Mesenchymal stem cell (in vitro differentiated cells and primary cell): ENCODE data around the gene SV2C.
"Not testable (repeated sequence)": the region's sequence is repeated elsewhere in the genome, so short reads cannot be mapped to it uniquely, and the experiment has no call there.

Source experiments
- DNase-seq: peaks from one replicate; pipeline ENCODE4 v3.0.0-alpha.2; 2013
- H2AFZ ChIP-seq: one replicate; pipeline ENCODE4 v1.6.1; 2013; ENCODE audit warnings: low read depth, mild to moderate bottlenecking, control low read depth, inconsistent platforms, low read length, moderate library complexity
- H2AK5ac ChIP-seq: 2 replicates; pipeline ENCODE4 v1.6.1; 2013; ENCODE audit warnings: low read length, moderate library complexity, mild to moderate bottlenecking, inconsistent platforms; ENCODE audit not compliant: severe bottlenecking
- H2BK120ac ChIP-seq: one replicate; pipeline ENCODE4 v1.6.1; 2013; ENCODE audit warnings: low read depth, mild to moderate bottlenecking, inconsistent platforms, low read length, moderate library complexity
- H2BK12ac ChIP-seq, 2 experiments: one replicate each; pipeline ENCODE4 v1.6.1; 2013; ENCODE audit warnings: inconsistent platforms in 2 of 2, low read length in 2 of 2, mild to moderate bottlenecking in 2 of 2, moderate library complexity in 2 of 2, control low read depth in 1 of 2
- H2BK15ac ChIP-seq: one replicate; pipeline ENCODE4 v1.6.1; 2013; ENCODE audit warnings: mild to moderate bottlenecking, low read depth, inconsistent platforms; ENCODE audit not compliant: poor library complexity, severe bottlenecking
- H2BK5ac ChIP-seq: 2 replicates; pipeline ENCODE4 v1.6.1; 2013; ENCODE audit warnings: low read depth, mild to moderate bottlenecking, low read length, control low read depth, inconsistent platforms; ENCODE audit not compliant: poor library complexity, severe bottlenecking
- H3K14ac ChIP-seq, 2 experiments: one replicate each; pipeline ENCODE4 v1.6.1; 2013; ENCODE audit warnings: inconsistent platforms in 2 of 2, low read length in 2 of 2, control low read depth in 1 of 2, mild to moderate bottlenecking in 1 of 2, moderate library complexity in 1 of 2
- H3K18ac ChIP-seq, 2 experiments: one replicate each; pipeline ENCODE4 v1.6.1; 2013; ENCODE audit warnings: inconsistent platforms in 2 of 2, low read length in 2 of 2, control low read depth in 1 of 2, low read depth in 1 of 2, mild to moderate bottlenecking in 1 of 2
- H3K23ac ChIP-seq, 2 experiments: one replicate each; pipeline ENCODE4 v1.6.1; 2013; ENCODE audit warnings: inconsistent platforms in 2 of 2, low read length in 2 of 2, mild to moderate bottlenecking in 2 of 2, moderate library complexity in 2 of 2, control low read depth in 1 of 2
- H3K27ac ChIP-seq: 2 replicates; pipeline ENCODE4 v1.5.1; 2013; ENCODE audit warnings: mild to moderate bottlenecking, moderate library complexity, low read length, control low read depth, inconsistent platforms; ENCODE audit not compliant: poor library complexity, severe bottlenecking
- H3K27me3 ChIP-seq, 2 experiments: 2 replicates each; pipeline versions ENCODE4 v1.6.1 to v1.7.0; 2013; ENCODE audit warnings: low read length in 2 of 2, mild to moderate bottlenecking in 2 of 2, moderate library complexity in 2 of 2, control low read depth in 1 of 2, inconsistent platforms in 1 of 2; ENCODE audit not compliant: control insufficient read depth in 1 of 2, insufficient read depth in 1 of 2
- H3K36me3 ChIP-seq, 2 experiments: 2 replicates each; pipeline versions ENCODE4 v1.6.1 to v1.7.0; 2013; ENCODE audit warnings: low read length in 2 of 2, control low read depth in 1 of 2, inconsistent platforms in 1 of 2, low read depth in 1 of 2, mild to moderate bottlenecking in 1 of 2; ENCODE audit not compliant: insufficient read depth in 2 of 2, control insufficient read depth in 1 of 2
- H3K4ac ChIP-seq, 2 experiments: one replicate each; pipeline ENCODE4 v1.6.1; 2013; ENCODE audit warnings: inconsistent platforms in 2 of 2, low read length in 2 of 2, mild to moderate bottlenecking in 2 of 2, moderate library complexity in 2 of 2, control low read depth in 1 of 2, low read depth in 1 of 2
- H3K4me1 ChIP-seq: 2 replicates; pipeline ENCODE4 v1.6.1; 2013; ENCODE audit warnings: low read depth, low read length, control low read depth; ENCODE audit not compliant: control insufficient read depth, insufficient read depth
- H3K4me2 ChIP-seq: 2 replicates; pipeline ENCODE4 v1.6.1; 2013; ENCODE audit warnings: low read length, mild to moderate bottlenecking, inconsistent platforms; ENCODE audit not compliant: poor library complexity, severe bottlenecking
- H3K4me3 ChIP-seq, 2 experiments: 2 replicates each; pipeline versions ENCODE4 v1.5.1 to v1.7.0; 2013; ENCODE audit warnings: low read length in 2 of 2, mild to moderate bottlenecking in 2 of 2, control low read depth in 1 of 2, low read depth in 1 of 2; ENCODE audit not compliant: insufficient read depth in 1 of 2
- H3K79me1 ChIP-seq: replicated peaks from 2 replicates; pipeline ENCODE4 v1.6.1; 2013; ENCODE audit warnings: mild to moderate bottlenecking, control low read depth, low read length, inconsistent platforms; ENCODE audit not compliant: poor library complexity, severe bottlenecking
- H3K9ac ChIP-seq: 2 replicates; pipeline ENCODE4 v1.7.0; 2013; ENCODE audit warnings: mild to moderate bottlenecking, low read length, moderate library complexity
- H3K9me3 ChIP-seq: 2 replicates; pipeline ENCODE4 v1.7.0; 2013; ENCODE audit warnings: mild to moderate bottlenecking, low read length; ENCODE audit not compliant: control insufficient read depth
- H4K8ac ChIP-seq: one replicate; pipeline ENCODE4 v1.6.1; 2013; ENCODE audit warnings: inconsistent platforms, mild to moderate bottlenecking, low read length, moderate library complexity
- H4K91ac ChIP-seq: one replicate; pipeline ENCODE4 v1.6.1; 2013; ENCODE audit warnings: mild to moderate bottlenecking, low read length, inconsistent platforms
- WGBS: methylation state at CpG from one replicate; pipeline ENCODE4 v1.1.7; 2013; ENCODE audit warnings: mixed read lengths; 5-methylcytosine and 5-hydroxymethylcytosine counted together

Gene SV2C

DNA sequence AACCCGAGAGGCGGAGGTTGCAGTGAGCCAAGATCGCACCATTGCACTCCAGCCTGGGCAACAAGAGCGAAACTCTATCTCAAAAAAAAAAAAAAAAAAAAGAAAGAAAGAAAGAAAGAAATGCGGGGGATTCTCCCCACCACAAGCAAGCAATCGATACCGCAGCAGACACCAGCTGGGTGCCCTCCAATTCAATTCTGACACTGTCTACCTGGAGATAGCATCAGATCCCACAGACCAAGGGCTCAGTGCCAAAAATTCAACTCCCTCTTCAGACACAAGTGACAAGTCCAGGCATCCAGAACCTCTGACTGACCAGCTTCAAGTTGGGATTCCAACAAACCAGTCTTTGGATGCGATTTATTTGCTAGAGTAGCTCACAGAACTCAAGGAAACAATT, 286.5 kb downstream of the SV2C start:
- not testable (repeated sequence) for H2BK120ac ChIP-seq, H3K4me2 ChIP-seq, H3K27ac ChIP-seq, H3K4ac ChIP-seq, H2BK12ac ChIP-seq, H3K23ac ChIP-seq, H4K8ac ChIP-seq, H4K91ac ChIP-seq, DNase-seq, H3K14ac ChIP-seq, H3K36me3 ChIP-seq, H3K4me3 ChIP-seq, H3K18ac ChIP-seq, H2BK15ac ChIP-seq, H2AK5ac ChIP-seq, H3K9me3 ChIP-seq, H2AFZ ChIP-seq, H2BK5ac ChIP-seq, H3K9ac ChIP-seq, H3K79me1 ChIP-seq
- Histone ChIP-seq H3K27me3 (peaks cover 4 to 11% of the 10 kb centered on the region in 2 experiments), H3K4me1 (peaks cover 11% of the 10 kb centered on the region)
- WGBS, result 89% methylated on average over 4 of the region's 8 CpGs

- Histone ChIP-seq H3K4me1 (peaks cover 11% of the 10 kb centered on the region), H3K27me3 (peaks cover 2 to 4% of the 10 kb centered on the region in 2 experiments), H3K9me3 (no peaks in the 10 kb centered on the region), H3K36me3 (no peaks in the 10 kb centered on the region), H4K91ac (no peak overlapping the region), H3K4ac (peak overlapping the region; percentile 43 to 57), H3K4me3 (no peak overlapping the region), H2BK5ac (no peak overlapping the region), H3K18ac (peak overlapping the region; percentile 64 to 73), H3K4me2 (no peak overlapping the region), H2BK12ac (peak overlapping the region in 1 of 2 experiments; percentile 81), H3K14ac (peak overlapping the region in 1 of 2 experiments; percentile 76), H2AFZ (no peak overlapping the region), H3K9ac (no peak overlapping the region), H4K8ac (peak overlapping the region; percentile 52), H2BK120ac (no peak overlapping the region), H3K27ac (no peak overlapping the region), H3K23ac (no peak overlapping the region), H2AK5ac (no peak overlapping the region), H3K79me1 (no peaks in the 10 kb centered on the region), H2BK15ac (no peak overlapping the region)
- DNase-seq, result no peak
- 18% methylated on average over 2 of the region's 2 CpGs for WGBS
These were observed 288.8 kb downstream of the SV2C start for GRCh38 chr5:76371960-76372322.

- Histone ChIP-seq H3K18ac (peak overlapping the region; percentile 64 to 73), H3K14ac (peak overlapping the region in 1 of 2 experiments; percentile 19), H4K91ac (peak overlapping the region; percentile 5), H3K4me1 (peaks cover 11% of the 10 kb centered on the region), H3K9ac (no peak overlapping the region), H3K4me2 (no peak overlapping the region), H2BK120ac (no peak overlapping the region), H2AK5ac (no peak overlapping the region), H2BK12ac (peak overlapping the region in 1 of 2 experiments; percentile 65), H3K4ac (peak overlapping the region; percentile 6 to 57), H2BK5ac (no peak overlapping the region), H3K4me3 (no peak overlapping the region), H2AFZ (no peak overlapping the region), H3K36me3 (no peaks in the 10 kb centered on the region), H2BK15ac (no peak overlapping the region), H3K27me3 (peaks cover 2 to 4% of the 10 kb centered on the region in 2 experiments), H3K79me1 (no peaks in the 10 kb centered on the region), H3K27ac (no peak overlapping the region), H3K23ac (no peak overlapping the region), H3K9me3 (no peaks in the 10 kb centered on the region), H4K8ac (peak overlapping the region; percentile 52)
- 24% methylated on average over 11 of the region's 11 CpGs for WGBS
- DNase-seq, result peak; percentile 96
These were observed 289.3 kb downstream of the SV2C start for GRCh38 chr5:76372323-76373054.

DNA sequence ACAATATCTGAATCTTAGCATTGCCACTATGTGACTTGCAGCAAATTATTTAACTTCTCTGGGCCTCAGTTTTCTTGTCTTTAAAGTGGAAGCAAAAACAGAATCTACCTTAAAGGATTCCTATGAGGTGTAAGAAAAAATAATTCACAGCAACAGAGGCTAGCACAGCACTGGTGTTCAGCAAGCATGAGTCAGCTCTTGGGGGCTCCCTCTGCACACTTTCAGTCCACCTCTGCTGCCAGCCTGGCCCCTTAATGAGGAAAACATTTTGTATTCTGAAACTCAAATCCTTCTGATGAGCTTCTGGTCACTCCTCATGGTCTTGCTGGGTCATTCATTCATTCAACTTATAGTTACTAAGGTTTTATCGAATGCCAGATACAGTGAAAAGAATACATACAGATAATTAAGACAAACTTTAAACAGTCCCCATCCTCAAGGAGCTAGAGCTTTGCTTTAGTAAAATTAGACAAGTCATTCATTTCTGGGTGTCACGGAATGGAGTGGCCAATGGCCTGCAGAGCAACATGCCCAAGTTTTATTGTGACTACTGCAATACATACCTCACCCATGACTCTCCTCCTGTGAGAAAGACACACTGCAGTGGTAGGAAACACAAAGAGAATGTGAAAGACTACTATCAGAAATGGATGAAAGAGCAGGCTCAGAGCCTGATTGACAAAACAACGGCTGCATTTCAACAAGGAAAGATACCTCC, 293.1 kb downstream of the SV2C start:
- H3K18ac ChIP-seq, result no peak overlapping the region
- DNase-seq, result peak; percentile 17
- H3K27me3 ChIP-seq, result peaks cover 0 to 2% of the 10 kb centered on the region in 2 experiments
- no peak overlapping the region for H3K27ac ChIP-seq
- no peaks in the 10 kb centered on the region for H3K79me1 ChIP-seq
- H2BK5ac ChIP-seq, result no peak overlapping the region
- no peak overlapping the region for H4K8ac ChIP-seq
- H3K36me3 ChIP-seq, result no peaks in the 10 kb centered on the region
- H3K4me1 ChIP-seq, result peaks cover 11% of the 10 kb centered on the region
- H3K23ac ChIP-seq, result no peak overlapping the region
- H3K4me3 ChIP-seq, result no peak overlapping the region
- no peak overlapping the region for H3K14ac ChIP-seq
- H3K9ac ChIP-seq, result no peak overlapping the region
- no peak overlapping the region for H2BK120ac ChIP-seq
- H2BK12ac ChIP-seq, result no peak overlapping the region
- no peak overlapping the region for H3K4ac ChIP-seq
- 93% methylated on average over 3 of the region's 3 CpGs for WGBS
- H2AK5ac ChIP-seq, result no peak overlapping the region
- H2BK15ac ChIP-seq, result no peak overlapping the region
- no peaks in the 10 kb centered on the region for H3K9me3 ChIP-seq
- no peak overlapping the region for H4K91ac ChIP-seq
- H2AFZ ChIP-seq, result no peak overlapping the region
- H3K4me2 ChIP-seq, result no peak overlapping the region
